Measurements from ENCODE around the gene STXBP1. TPM values are rescaled to one million over a fixed set of nuclear protein-coding genes. Genes with fewer than 3 reads are reported as not detected.

The STXBP1 gene
- total RNA-seq, 1 donor from 2014 or later = 44.9 TPM

DNA sequence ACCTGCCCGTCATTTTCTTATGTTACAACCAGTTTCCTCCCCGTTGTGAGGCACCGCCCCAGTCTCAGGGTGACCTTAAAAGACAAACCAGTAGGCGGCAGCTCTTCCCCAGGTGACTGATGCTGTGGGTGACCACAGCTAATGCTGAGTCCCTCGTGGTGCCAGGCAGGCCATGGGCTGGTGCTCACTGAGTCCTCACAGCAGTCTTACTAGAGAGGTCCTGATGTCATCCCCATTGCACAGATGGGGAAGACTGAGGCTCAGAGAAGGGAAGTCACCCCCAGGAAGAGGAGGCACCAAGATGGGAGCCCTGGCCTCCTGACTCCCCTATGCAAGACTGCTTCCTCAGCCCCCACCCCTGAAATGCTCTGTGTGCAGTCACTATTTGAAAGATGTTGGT, 95.7 kb downstream of the STXBP1 start:
- Mint-ChIP-seq H3K9me3 (ENCODE audit: unreplicated experiment) (no peaks in the 10 kb centered on the region), H3K27me3 (ENCODE audit: unreplicated experiment) (no peaks in the 10 kb centered on the region), H3K27ac (ENCODE audit: unreplicated experiment) (no peak overlapping the region), H3K4me1 (ENCODE audit: unreplicated experiment) (peaks cover 2% of the 10 kb centered on the region), H3K36me3 (ENCODE audit: unreplicated experiment) (no peaks in the 10 kb centered on the region), H3K4me3 (ENCODE audit: unreplicated experiment) (no peak overlapping the region)
- DNase-seq (ENCODE audit: extremely low spot score, unreplicated experiment) = no peak
- no peak for TF ChIP-seq CTCF (IDR thresholded peaks at IDR 0.05)

DNA sequence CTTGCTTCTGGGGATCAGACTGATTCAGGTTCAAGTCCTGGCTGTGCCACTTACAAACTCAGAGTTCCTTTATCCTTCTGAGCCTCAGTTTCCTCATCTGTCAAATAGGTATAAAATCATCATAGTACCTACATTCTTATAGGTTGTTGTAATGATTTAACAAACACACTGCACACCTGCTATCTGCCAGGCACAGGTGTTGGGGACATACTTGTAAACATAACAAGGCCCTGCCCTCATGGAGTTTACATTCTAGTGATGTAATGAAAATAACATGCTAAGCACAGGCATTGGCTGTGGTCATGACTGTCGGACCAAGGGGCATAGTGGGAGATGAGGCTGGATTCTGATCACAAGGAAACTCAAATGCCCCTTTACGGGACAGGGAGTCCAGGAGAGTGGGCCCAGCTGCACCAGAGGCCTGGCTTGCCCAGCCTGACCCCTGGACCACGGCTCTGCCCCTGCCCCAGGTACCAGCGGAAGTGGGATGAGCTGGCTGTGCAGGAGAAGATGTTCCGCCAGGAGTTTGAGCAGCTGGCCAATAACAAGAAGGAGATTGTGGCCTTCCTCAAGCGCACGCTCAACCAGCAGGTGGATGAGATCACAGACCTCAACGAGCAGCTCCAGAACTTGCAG, 97.0 kb downstream of the STXBP1 start:
- H3K27me3 Mint-ChIP-seq (ENCODE audit: unreplicated experiment) = no peaks in the 10 kb centered on the region
- H3K36me3 Mint-ChIP-seq (ENCODE audit: unreplicated experiment) = no peaks in the 10 kb centered on the region
- H3K27ac Mint-ChIP-seq (ENCODE audit: unreplicated experiment) = no peak overlapping the region
- H3K4me3 Mint-ChIP-seq (ENCODE audit: unreplicated experiment) = no peak overlapping the region
- TF ChIP-seq CTCF (IDR thresholded peaks at IDR 0.05) = no peak
- H3K4me1 Mint-ChIP-seq (ENCODE audit: unreplicated experiment) = peaks cover 2% of the 10 kb centered on the region
- no peak for DNase-seq (ENCODE audit: extremely low spot score, unreplicated experiment)
- no peaks in the 10 kb centered on the region for H3K9me3 Mint-ChIP-seq (ENCODE audit: unreplicated experiment)

GRCh38 chr9:127710204-127710783, 98.2 kb downstream of the STXBP1 start:
- TF ChIP-seq CTCF (IDR thresholded peaks at IDR 0.05) = no peak
- Mint-ChIP-seq H3K4me1 (ENCODE audit: unreplicated experiment) (peaks cover 7% of the 10 kb centered on the region), H3K36me3 (ENCODE audit: unreplicated experiment) (no peaks in the 10 kb centered on the region), H3K4me3 (ENCODE audit: unreplicated experiment) (no peak overlapping the region), H3K27ac (ENCODE audit: unreplicated experiment) (no peak overlapping the region), H3K9me3 (ENCODE audit: unreplicated experiment) (no peaks in the 10 kb centered on the region), H3K27me3 (ENCODE audit: unreplicated experiment) (no peaks in the 10 kb centered on the region)
- DNase-seq (ENCODE audit: extremely low spot score, unreplicated experiment) = no peak

DNA sequence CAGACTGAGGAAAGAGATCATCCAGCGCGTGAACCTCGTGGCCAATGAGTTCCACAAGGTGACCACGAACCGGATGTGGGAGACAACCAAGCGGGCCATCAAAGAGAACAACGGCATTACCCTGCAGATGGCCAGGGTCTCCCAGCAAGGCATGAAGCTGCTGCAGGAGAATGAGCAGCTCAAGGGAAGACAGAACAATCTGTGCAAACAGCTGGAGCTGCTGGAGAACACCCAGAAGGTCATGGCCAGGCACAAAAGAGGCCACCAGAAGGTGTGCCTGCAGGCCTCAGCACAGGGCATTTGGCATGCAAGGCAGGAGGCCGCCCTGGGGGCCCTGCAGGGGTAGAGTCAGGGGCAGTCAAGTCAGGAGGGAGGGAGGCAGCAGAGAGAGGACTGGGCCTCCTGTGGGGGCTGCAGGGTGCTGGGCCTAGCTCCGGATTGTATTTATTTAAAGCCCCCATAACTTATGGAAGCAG, 99.2 kb downstream of the STXBP1 start:
- no peaks in the 10 kb centered on the region for H3K9me3 Mint-ChIP-seq (ENCODE audit: unreplicated experiment)
- H3K27ac Mint-ChIP-seq (ENCODE audit: unreplicated experiment) = no peak overlapping the region
- peaks cover 14% of the 10 kb centered on the region for H3K4me1 Mint-ChIP-seq (ENCODE audit: unreplicated experiment)
- no peak for DNase-seq (ENCODE audit: extremely low spot score, unreplicated experiment)
- no peaks in the 10 kb centered on the region for H3K36me3 Mint-ChIP-seq (ENCODE audit: unreplicated experiment)
- H3K4me3 Mint-ChIP-seq (ENCODE audit: unreplicated experiment) = no peak overlapping the region
- no peak for TF ChIP-seq CTCF (IDR thresholded peaks at IDR 0.05)
- no peaks in the 10 kb centered on the region for H3K27me3 Mint-ChIP-seq (ENCODE audit: unreplicated experiment)

- no peak for TF ChIP-seq CTCF (IDR thresholded peaks at IDR 0.05)
- DNase-seq (ENCODE audit: extremely low spot score, unreplicated experiment) = no peak
- Mint-ChIP-seq H3K9me3 (ENCODE audit: unreplicated experiment) (no peaks in the 10 kb centered on the region), H3K27me3 (ENCODE audit: unreplicated experiment) (no peaks in the 10 kb centered on the region), H3K27ac (ENCODE audit: unreplicated experiment) (no peak overlapping the region), H3K4me3 (ENCODE audit: unreplicated experiment) (no peak overlapping the region), H3K36me3 (ENCODE audit: unreplicated experiment) (no peaks in the 10 kb centered on the region), H3K4me1 (ENCODE audit: unreplicated experiment) (peaks cover 15% of the 10 kb centered on the region)
Measured at GRCh38 chr9:127711831-127712274, 99.8 kb downstream of the STXBP1 start.

Measured in osteocyte (in vitro differentiated cells).